ENCODE measurements around the gene CIP2A.

CIP2A gene

DNA sequence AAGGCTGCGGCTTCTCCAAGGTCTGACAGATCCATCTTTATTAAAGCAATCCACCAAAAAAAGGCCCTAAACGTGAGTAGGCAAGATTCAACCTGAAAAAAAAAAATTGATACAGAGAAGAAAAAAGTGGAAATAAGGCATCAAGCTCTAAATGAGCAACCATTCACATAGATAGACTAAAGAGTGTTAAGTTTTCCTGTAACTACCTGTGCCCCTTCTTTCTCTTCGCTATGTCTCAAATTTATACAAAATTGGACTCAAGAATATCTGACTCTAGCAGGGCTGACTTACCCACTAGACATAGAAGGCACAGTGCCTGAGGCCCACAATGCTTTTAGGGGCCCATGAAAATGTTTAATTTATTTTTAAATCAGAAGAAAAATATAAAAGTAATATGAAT lies 78.7 kb downstream of the CIP2A start, which contains the start of gene MYH15:
Gene MYH15, minus strand, starts transcription at position 101 of the 400 bp plus-strand sequence. Its CDS starts 66 bp downstream, at position 35.
- TF ChIP-seq, protein P1, sequence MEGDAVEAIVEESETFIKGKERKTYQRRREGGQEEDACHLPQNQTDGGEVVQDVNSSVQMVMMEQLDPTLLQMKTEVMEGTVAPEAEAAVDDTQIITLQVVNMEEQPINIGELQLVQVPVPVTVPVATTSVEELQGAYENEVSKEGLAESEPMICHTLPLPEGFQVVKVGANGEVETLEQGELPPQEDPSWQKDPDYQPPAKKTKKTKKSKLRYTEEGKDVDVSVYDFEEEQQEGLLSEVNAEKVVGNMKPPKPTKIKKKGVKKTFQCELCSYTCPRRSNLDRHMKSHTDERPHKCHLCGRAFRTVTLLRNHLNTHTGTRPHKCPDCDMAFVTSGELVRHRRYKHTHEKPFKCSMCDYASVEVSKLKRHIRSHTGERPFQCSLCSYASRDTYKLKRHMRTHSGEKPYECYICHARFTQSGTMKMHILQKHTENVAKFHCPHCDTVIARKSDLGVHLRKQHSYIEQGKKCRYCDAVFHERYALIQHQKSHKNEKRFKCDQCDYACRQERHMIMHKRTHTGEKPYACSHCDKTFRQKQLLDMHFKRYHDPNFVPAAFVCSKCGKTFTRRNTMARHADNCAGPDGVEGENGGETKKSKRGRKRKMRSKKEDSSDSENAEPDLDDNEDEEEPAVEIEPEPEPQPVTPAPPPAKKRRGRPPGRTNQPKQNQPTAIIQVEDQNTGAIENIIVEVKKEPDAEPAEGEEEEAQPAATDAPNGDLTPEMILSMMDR (conservative IDR thresholded peaks at IDR 0.05) = no peak
- H3K27ac ChIP-seq = no peak within 1 kb of the TSS

DNA sequence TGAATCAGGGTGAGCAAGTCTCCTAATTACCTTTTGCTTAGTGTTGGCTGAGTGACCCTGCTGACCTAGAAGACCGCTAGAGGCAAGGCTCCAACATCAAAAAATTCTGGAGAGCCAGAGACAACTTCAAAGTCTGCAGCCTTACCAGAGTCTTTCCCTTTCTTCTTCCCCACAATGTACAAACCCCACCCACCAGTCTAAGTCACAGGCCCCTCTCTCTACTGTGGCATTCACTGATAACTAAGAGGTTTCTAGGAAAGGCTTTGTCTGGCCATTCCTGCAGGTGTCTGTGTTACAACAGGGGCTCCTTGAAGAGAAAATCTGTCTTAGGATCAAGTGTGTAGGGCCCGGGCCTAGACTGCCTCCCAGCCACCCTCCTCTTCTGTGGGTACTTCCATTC lies 79.4 kb downstream of the CIP2A start:
- no peak overlapping the region for H3K27ac ChIP-seq
- TF ChIP-seq, protein P1 (conservative IDR thresholded peaks at IDR 0.05) = no peak

DNA sequence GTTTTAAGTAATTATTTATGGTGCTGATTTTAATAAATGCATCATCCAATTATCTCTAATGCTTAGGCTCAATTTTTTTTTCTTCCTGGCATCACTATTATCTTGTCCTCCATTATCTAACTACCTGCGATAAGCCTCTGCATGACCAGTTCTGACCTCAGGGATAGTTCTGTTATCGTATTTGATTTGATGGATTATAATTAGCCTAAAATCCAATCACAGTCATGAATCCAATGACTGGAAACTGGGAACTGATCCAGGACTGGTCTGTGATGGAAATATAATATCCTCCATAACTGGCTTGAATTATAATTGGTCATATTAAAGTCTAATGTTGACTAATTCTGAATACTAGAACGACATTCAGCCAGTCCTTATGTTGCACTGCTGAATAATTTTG lies 80.0 kb downstream of the CIP2A start:
- TF ChIP-seq, protein P1 (conservative IDR thresholded peaks at IDR 0.05) = no peak
- no peak overlapping the region for H3K27ac ChIP-seq

DNA sequence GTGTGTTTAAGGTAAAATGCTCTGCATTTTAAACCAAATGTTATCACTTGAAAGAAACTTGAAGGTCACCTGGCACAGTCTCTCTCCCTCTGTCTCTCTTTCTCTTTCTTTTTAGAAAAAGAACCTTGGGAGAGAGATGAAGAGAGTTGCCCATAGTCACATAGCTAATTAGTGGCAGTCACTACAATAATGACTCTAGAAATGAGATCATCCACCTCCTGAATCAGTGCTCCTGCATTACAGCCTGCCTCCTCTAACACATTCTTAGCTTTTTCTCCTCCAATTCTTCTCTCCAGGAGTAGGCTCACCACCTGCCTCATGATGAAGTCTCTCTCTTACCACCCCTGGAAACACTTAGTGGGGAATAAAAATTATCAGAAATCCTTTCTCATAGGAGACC lies 81.3 kb downstream of the CIP2A start:
- TF ChIP-seq, protein P1 (conservative IDR thresholded peaks at IDR 0.05) = no peak
- H3K27ac ChIP-seq = no peak overlapping the region

GRCh38 chr3:108505811-108506210 lies 83.4 kb downstream of the CIP2A start:
- TF ChIP-seq, protein P1 (conservative IDR thresholded peaks at IDR 0.05) = no peak
- no peak overlapping the region for H3K27ac ChIP-seq

DNA sequence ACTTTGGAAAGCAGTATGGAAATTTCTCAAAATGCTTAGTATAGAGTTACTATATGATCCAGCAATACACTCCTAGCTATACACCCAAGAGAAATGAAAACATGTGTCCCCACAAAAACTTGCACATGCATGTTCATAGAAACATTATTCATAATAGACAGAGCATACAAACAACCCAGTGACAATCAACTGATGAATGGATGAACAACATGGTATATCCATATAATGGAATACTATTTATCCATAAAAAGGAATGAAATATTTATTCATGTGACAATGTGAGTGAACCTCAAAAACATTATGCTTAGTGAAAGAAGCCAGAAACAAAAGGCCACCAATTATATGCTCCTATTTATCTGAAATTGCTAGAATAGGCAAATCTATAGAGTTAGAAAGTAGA lies 85.5 kb downstream of the CIP2A start:
- no peak overlapping the region for H3K27ac ChIP-seq
- TF ChIP-seq, protein P1 (conservative IDR thresholded peaks at IDR 0.05) = no peak

DNA sequence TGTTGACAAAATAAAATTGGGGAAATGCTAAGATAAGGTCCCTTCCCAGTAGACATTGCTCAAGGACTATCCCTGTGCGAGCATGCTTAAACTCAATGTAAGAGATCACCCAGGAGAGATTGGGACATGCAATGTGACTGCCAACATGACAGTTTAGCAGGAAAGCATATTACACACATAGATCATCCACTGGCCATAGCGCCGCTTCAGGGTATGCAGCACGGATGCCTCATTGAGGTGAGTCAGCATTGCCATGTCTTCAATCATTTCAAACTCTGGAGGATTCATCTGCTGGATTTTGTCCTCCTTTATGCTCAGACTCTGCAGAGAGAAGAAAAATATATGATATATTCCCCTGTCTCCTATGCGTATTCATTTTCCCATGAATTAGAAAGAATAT lies 87.7 kb downstream of the CIP2A start:
- TF ChIP-seq, protein P1 (conservative IDR thresholded peaks at IDR 0.05) = no peak
- no peak overlapping the region for H3K27ac ChIP-seq
